ENCODE data around the gene TECTB. TPM values are rescaled to one million over a fixed set of nuclear protein-coding genes. Genes with fewer than 3 reads are reported as not detected.

Gene TECTB
- total RNA-seq, 1 experiment from 2014 or later: not detected

DNA sequence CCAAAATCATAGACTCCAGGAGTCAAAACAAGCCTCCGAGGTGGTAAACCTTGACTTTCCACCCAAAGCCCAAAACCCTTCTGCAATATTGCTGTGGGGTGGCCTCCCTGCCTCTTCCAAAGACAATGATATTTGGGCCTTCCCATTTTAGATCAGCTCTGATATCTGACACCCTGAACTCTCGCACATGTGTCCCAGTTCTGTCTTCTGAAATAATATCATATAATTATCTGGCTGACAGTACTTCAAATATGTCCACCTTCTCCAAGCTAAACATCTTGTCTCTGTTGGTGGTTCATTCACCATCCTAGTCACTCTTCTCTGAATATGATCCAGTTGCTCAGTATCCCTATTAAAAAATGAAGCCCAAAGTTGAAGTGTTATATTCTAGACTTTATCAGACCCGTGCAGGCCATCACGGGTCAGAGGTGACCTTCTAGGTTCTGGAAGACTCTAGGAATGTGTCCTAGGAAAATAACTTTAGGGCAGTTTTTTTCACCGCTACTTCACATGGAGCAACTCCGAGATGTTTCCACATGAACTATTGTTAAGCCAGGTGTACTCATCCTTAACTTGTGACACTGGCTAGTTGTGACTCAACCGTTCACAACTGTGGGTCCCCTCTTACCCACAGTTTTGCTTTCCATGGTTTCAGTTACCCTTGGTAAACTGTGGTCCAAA lies 6.3 kb downstream of the TECTB start:
- no peak overlapping the region for H3K27ac ChIP-seq (ENCODE audit: low read length)
- peaks cover 6% of the 10 kb centered on the region for H3K27me3 ChIP-seq (ENCODE audit: control insufficient read depth, insufficient read depth, low read length)
- H3K4me3 ChIP-seq (ENCODE audit: low read depth in 2 of 2, low read length in 2 of 2): no peak overlapping the region
- TF ChIP-seq POLR2AphosphoS5 (IDR thresholded peaks at IDR 0.05; ENCODE audit: low read depth, low read length): no peak
- TF ChIP-seq, protein P1, sequence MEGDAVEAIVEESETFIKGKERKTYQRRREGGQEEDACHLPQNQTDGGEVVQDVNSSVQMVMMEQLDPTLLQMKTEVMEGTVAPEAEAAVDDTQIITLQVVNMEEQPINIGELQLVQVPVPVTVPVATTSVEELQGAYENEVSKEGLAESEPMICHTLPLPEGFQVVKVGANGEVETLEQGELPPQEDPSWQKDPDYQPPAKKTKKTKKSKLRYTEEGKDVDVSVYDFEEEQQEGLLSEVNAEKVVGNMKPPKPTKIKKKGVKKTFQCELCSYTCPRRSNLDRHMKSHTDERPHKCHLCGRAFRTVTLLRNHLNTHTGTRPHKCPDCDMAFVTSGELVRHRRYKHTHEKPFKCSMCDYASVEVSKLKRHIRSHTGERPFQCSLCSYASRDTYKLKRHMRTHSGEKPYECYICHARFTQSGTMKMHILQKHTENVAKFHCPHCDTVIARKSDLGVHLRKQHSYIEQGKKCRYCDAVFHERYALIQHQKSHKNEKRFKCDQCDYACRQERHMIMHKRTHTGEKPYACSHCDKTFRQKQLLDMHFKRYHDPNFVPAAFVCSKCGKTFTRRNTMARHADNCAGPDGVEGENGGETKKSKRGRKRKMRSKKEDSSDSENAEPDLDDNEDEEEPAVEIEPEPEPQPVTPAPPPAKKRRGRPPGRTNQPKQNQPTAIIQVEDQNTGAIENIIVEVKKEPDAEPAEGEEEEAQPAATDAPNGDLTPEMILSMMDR (IDR thresholded peaks at IDR 0.05): no peak
- no peak for TF ChIP-seq TCF7L2 (IDR thresholded peaks at IDR 0.05; ENCODE audit: low read depth, low read length)
- TF ChIP-seq, protein P2, sequence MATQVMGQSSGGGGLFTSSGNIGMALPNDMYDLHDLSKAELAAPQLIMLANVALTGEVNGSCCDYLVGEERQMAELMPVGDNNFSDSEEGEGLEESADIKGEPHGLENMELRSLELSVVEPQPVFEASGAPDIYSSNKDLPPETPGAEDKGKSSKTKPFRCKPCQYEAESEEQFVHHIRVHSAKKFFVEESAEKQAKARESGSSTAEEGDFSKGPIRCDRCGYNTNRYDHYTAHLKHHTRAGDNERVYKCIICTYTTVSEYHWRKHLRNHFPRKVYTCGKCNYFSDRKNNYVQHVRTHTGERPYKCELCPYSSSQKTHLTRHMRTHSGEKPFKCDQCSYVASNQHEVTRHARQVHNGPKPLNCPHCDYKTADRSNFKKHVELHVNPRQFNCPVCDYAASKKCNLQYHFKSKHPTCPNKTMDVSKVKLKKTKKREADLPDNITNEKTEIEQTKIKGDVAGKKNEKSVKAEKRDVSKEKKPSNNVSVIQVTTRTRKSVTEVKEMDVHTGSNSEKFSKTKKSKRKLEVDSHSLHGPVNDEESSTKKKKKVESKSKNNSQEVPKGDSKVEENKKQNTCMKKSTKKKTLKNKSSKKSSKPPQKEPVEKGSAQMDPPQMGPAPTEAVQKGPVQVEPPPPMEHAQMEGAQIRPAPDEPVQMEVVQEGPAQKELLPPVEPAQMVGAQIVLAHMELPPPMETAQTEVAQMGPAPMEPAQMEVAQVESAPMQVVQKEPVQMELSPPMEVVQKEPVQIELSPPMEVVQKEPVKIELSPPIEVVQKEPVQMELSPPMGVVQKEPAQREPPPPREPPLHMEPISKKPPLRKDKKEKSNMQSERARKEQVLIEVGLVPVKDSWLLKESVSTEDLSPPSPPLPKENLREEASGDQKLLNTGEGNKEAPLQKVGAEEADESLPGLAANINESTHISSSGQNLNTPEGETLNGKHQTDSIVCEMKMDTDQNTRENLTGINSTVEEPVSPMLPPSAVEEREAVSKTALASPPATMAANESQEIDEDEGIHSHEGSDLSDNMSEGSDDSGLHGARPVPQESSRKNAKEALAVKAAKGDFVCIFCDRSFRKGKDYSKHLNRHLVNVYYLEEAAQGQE (IDR thresholded peaks at IDR 0.05; ENCODE audit: insufficient read depth in 1 of 2, low read depth in 2 of 2, low read length in 1 of 2): no peak
- no peak for TF ChIP-seq SIN3A (IDR thresholded peaks at IDR 0.05; ENCODE audit: borderline replicate concordance, insufficient read depth, low read depth, low read length)
- ChIA-PET CTCF (no interaction called here), POLR2A (no interaction called here)
- BruUV-seq (replicated peaks): no TSS peak
- no peak for DNase-seq (ENCODE audit: low read depth, low spot score)
- H3K4me1 ChIP-seq (ENCODE audit: control insufficient read depth, insufficient read depth, low read length): no peaks in the 10 kb centered on the region
- intact Hi-C loops (cut with micrococcal nuclease; ENCODE audit: unreplicated experiment) (no loop called here), in situ Hi-C loops (cut with HindIII; ENCODE audit: low pct_unique_long_range_greater_than_20kb, low sequenced_read_pairs) (no loop called here)
- ATAC-seq: no peak
- H3K36me3 ChIP-seq (ENCODE audit: control insufficient read depth, insufficient read depth, low read length): no peaks in the 10 kb centered on the region
- no peaks in the 10 kb centered on the region for H3K9me3 ChIP-seq (ENCODE audit: control insufficient read depth, insufficient read depth, low read depth, low read length)

DNA sequence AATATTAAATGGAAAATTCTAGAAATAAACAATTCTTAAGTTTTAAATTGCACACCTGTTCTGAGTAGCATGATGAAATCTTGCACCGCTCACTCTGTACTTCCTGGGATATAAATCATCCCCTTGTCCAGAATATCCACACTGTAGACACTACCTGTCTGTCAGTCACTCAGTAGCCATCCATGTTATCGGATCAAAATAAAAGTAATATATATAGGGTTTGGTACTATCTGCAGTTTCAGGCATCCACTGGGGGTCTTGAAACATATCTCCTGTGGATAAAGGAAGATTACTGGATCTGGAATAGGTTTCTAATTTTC lies 6.8 kb downstream of the TECTB start:
- H3K4me3 ChIP-seq (ENCODE audit: low read depth in 2 of 2, low read length in 2 of 2): no peak overlapping the region
- BruUV-seq (replicated peaks): no TSS peak
- H3K27me3 ChIP-seq (ENCODE audit: control insufficient read depth, insufficient read depth, low read length): peaks cover 6% of the 10 kb centered on the region
- ATAC-seq (no peak), DNase-seq (ENCODE audit: low read depth, low spot score) (no peak)
- H3K4me1 ChIP-seq (ENCODE audit: control insufficient read depth, insufficient read depth, low read length): no peaks in the 10 kb centered on the region
- in situ Hi-C loops (cut with HindIII; ENCODE audit: low pct_unique_long_range_greater_than_20kb, low sequenced_read_pairs) (no loop called here), intact Hi-C loops (cut with micrococcal nuclease; ENCODE audit: unreplicated experiment) (no loop called here)
- H3K27ac ChIP-seq (ENCODE audit: low read length): no peak overlapping the region
- TF ChIP-seq, protein P2 (IDR thresholded peaks at IDR 0.05; ENCODE audit: insufficient read depth in 1 of 2, low read depth in 2 of 2, low read length in 1 of 2): no peak
- TF ChIP-seq SIN3A (IDR thresholded peaks at IDR 0.05; ENCODE audit: borderline replicate concordance, insufficient read depth, low read depth, low read length) (no peak), TCF7L2 (IDR thresholded peaks at IDR 0.05; ENCODE audit: low read depth, low read length) (no peak), POLR2AphosphoS5 (IDR thresholded peaks at IDR 0.05; ENCODE audit: low read depth, low read length) (no peak)
- TF ChIP-seq, protein P1 (IDR thresholded peaks at IDR 0.05): no peak
- ChIA-PET CTCF (no interaction called here), POLR2A (no interaction called here)
- no peaks in the 10 kb centered on the region for H3K36me3 ChIP-seq (ENCODE audit: control insufficient read depth, insufficient read depth, low read length)
- no peaks in the 10 kb centered on the region for H3K9me3 ChIP-seq (ENCODE audit: control insufficient read depth, insufficient read depth, low read depth, low read length)

All from Panc1 (cell line).